Sigmoid colon (tissue), 7 donors: Measurements from ENCODE around the gene FGR. TPM values are rescaled to one million over a fixed set of nuclear protein-coding genes. Genes with fewer than 3 reads are reported as not detected.

Experiments
- DNase-seq: peaks from one replicate; pipeline ENCODE4 v3.0.0-alpha.2; 2019
- H3K27ac ChIP-seq, 4 donors: fragments of 200-600 bp; sonication (generic); one replicate each; pipeline ENCODE4 v1.5.1; 2016 to 2019; ENCODE audit warnings: mild to moderate bottlenecking in 1 of 4
- H3K27me3 ChIP-seq, 3 donors: fragments of 200-600 bp; sonication (generic); one replicate each; pipeline ENCODE4 v1.5.1; 2019; ENCODE audit warnings: mild to moderate bottlenecking in 1 of 3
- H3K36me3 ChIP-seq, 4 donors: fragments of 200-600 bp; sonication (generic); one replicate each; pipeline ENCODE4 v1.5.1; 2016 to 2019
- H3K4me1 ChIP-seq, 4 donors: fragments of 200-600 bp; sonication (generic); one replicate each; pipeline ENCODE4 v1.5.1; 2017 to 2019
- H3K4me3 ChIP-seq, 4 donors: fragments of 200-600 bp; sonication (generic); one replicate each; pipeline ENCODE4 v1.5.1; 2017 to 2019; ENCODE audit warnings: mild to moderate bottlenecking in 2 of 4, moderate library complexity in 1 of 4
- H3K9me3 ChIP-seq, 4 donors: fragments of 200-600 bp in 3 of 4; sonication (generic) in 3 of 4; one replicate each; pipeline versions ENCODE4 v1.5.1 to v1.6.1; 2013 to 2019
- CTCF ChIP-seq, 4 experiments: fragments of 450-650 bp in 3 of 4; fragments of 200-600 bp in 1 of 4; IDR thresholded peaks; one replicate each; pipeline ENCODE4 v1.5.1; 2016 to 2019; ENCODE audit warnings: antibody characterized with exemption in 4 of 4, mild to moderate bottlenecking in 3 of 4, moderate library complexity in 2 of 4
- EP300 ChIP-seq, 4 donors: sonication (generic); formaldehyde crosslinking; IDR thresholded peaks; one replicate each; pipeline ENCODE4 v1.6.1; 2017; ENCODE audit warnings: antibody characterized with exemption in 4 of 4
- POLR2A ChIP-seq, 2 donors: fragments of 450-650 bp; IDR thresholded peaks; one replicate each; pipeline ENCODE4 v1.6.1; 2016; ENCODE audit warnings: antibody characterized with exemption in 2 of 2, mild to moderate bottlenecking in 2 of 2, moderate library complexity in 2 of 2
- POLR2AphosphoS5 ChIP-seq, 4 donors: sonication (generic); formaldehyde crosslinking; IDR thresholded peaks; one replicate each; pipeline ENCODE4 v1.6.1; 2017; ENCODE audit warnings: antibody characterized with exemption in 4 of 4
- WGBS, 2 donors: extraction: QIAGEN DNeasy Blood & Tissue Kit; methylation state at CpG; one replicate each; pipeline ENCODE4 v1.1.7; 2013; 5-methylcytosine and 5-hydroxymethylcytosine counted together
- intact Hi-C: fragments of 100-400 bp; cut with DNase I; formaldehyde crosslinking; loops from one replicate; pipeline ENCODE4 v1.15.1; 2023
- polyA plus RNA-seq, 3 donors: library from polyadenylated mRNA; stranded (reverse); fragments of 200-250 nt; gene quantifications; one replicate each; pipeline ENCODE4 v1.2.3, GENCODE V29; 2013
- total RNA-seq, 4 donors: library from RNA; depleted of rRNA; stranded (reverse); fragments of >200 nt; gene quantifications; one replicate each; pipeline ENCODE4 v1.1.0, GENCODE V29; 2016
- donor health status: healthy with polysubstance abuse.
- donor health status: Bipolar disorder and iron deficiency.
- donor health status: healthy.

FGR gene
- total and polyA plus RNA-seq, 7 donors = 3.0 to 14.4 (median 6.9) TPM

GRCh38 chr1:27568300-27569087, 66.5 kb downstream of the FGR start:
- intact Hi-C loops = no loop called here
- no peaks in the 10 kb centered on the region for H3K27me3 ChIP-seq
- peak overlapping the region; percentile 10 to 44 (median 39) for H3K4me3 ChIP-seq

GRCh38 chr1:27567971-27568299, 67.0 kb downstream of the FGR start:
- TF ChIP-seq POLR2AphosphoS5 (IDR thresholded peaks at IDR 0.05) (no peak), POLR2A (IDR thresholded peaks at IDR 0.05) (no peak)
- Histone ChIP-seq H3K36me3 (no peaks in the 10 kb centered on the region), H3K27ac (peak overlapping the region; percentile 96 to 98 (median 97)), H3K4me3 (peak overlapping the region in 3 of 4 donors; percentile 8 to 44 (median 41)), H3K4me1 (peaks cover 0 to 100% (median 98%) of the 10 kb centered on the region in 4 donors), H3K27me3 (no peaks in the 10 kb centered on the region), H3K9me3 (no peaks in the 10 kb centered on the region)
- 46 to 74% methylated on average over 8 of the region's 8 CpGs for WGBS, 2 donors
- DNase-seq = no peak
- intact Hi-C loops = loop anchor here (2.0 kb wide), 1 partner anchor 33 kb away; no protein-coding TSS in a partner anchor

More at GRCh38 chr1:27568300-27569087, 66.5 kb downstream of the FGR start:
- H3K27ac ChIP-seq = peak overlapping the region; percentile 96 to 98 (median 97)
- H3K9me3 ChIP-seq = no peaks in the 10 kb centered on the region
- DNase-seq = peak; percentile 98
- TF ChIP-seq CTCF (IDR thresholded peaks at IDR 0.05) (peak in 2 of 4 experiments; percentile 31 to 73), POLR2A (IDR thresholded peaks at IDR 0.05) (peak; percentile 44 to 76), EP300 (IDR thresholded peaks at IDR 0.05) (peak in 1 of 4 donors; percentile 56), POLR2AphosphoS5 (IDR thresholded peaks at IDR 0.05) (peak; percentile 74 to 97 (median 77))
- 1 to 4% methylated on average over 65 of the region's 65 CpGs for WGBS, 2 donors
- no peaks in the 10 kb centered on the region for H3K36me3 ChIP-seq
- peaks cover 0 to 100% (median 98%) of the 10 kb centered on the region in 4 donors for H3K4me1 ChIP-seq

DNA sequence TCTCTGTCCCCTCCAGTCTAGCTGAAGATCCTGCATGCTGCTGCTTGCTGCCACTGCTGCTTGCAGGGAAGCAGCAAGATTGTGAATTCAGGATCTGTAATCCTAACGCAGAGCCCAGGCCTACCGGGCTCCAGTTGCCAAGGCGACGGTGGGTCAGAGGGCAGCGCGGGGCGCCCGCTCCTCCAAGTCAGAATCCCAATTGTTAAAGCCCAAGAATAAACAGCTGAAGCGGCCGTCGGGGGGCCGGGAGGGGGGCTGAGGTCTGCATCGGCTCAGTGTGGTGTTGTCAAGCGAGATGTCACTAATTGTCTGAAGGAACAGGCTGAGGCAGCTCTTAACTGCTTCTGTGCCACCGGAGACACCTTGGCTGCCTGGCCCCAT, 67.8 kb downstream of the FGR start:
- intact Hi-C loops = loop anchor here (2.0 kb wide), 1 partner anchor 34 kb away; no protein-coding TSS in a partner anchor
- Histone ChIP-seq H3K27me3 (no peaks in the 10 kb centered on the region), H3K27ac (peak overlapping the region; percentile 96 to 98 (median 97)), H3K4me3 (no peak overlapping the region), H3K9me3 (no peaks in the 10 kb centered on the region), H3K4me1 (peaks cover 0 to 100% (median 98%) of the 10 kb centered on the region in 4 donors), H3K36me3 (no peaks in the 10 kb centered on the region)
- no peak for TF ChIP-seq CTCF (IDR thresholded peaks at IDR 0.05)
- TF ChIP-seq EP300 (IDR thresholded peaks at IDR 0.05) = no peak
- no peak for TF ChIP-seq POLR2AphosphoS5 (IDR thresholded peaks at IDR 0.05)
- TF ChIP-seq POLR2A (IDR thresholded peaks at IDR 0.05) = no peak
- no peak for DNase-seq
- WGBS, 2 donors = 77 to 82% methylated on average over 15 of the region's 15 CpGs

DNA sequence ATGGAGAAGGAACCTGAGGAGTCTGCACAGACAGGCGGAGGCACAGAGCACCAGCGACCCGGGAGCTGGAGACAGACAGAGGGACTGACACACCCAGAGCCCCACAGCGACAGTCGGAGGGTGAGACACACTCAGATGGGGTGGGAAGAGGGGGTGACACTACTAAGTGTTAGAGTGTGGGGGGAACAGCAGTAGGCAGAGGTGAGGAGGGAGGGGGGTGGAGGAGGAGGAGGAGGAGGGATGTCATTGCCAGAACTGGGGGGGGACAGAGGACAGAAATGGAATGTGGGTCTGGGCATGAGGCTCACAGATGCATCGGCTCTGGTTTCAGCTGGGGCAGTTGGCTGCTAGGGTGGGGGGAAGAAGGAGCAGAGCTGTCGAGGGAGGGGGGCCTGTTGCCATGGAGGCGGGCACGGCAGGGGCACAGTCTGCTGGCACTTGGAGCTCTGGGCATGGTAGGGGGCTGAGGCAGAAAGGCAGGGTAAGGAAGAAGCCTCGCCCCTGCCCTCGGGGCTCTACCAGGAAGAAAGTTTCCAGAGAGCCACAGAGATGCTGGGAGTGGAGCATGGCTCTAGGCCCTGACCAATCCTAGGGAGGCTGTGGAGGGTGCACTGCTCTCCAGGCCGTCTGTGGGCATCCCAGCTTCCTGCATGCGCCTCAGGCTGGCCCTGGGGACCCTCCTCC, 68.4 kb downstream of the FGR start:
- 70 to 74% methylated on average over 13 of the region's 13 CpGs for WGBS, 2 donors
- intact Hi-C loops = loop anchor here (2.0 kb wide), 1 partner anchor 34 kb away; no protein-coding TSS in a partner anchor

More for the DNA sequence above, 68.4 kb downstream of the FGR start:
- Histone ChIP-seq H3K4me3 (no peak overlapping the region), H3K4me1 (peaks cover 0 to 100% (median 98%) of the 10 kb centered on the region in 4 donors), H3K9me3 (no peaks in the 10 kb centered on the region), H3K27ac (peak overlapping the region; percentile 96 to 98 (median 97)), H3K36me3 (no peaks in the 10 kb centered on the region), H3K27me3 (no peaks in the 10 kb centered on the region)
- TF ChIP-seq POLR2A (IDR thresholded peaks at IDR 0.05) (no peak), CTCF (IDR thresholded peaks at IDR 0.05) (no peak), EP300 (IDR thresholded peaks at IDR 0.05) (no peak), POLR2AphosphoS5 (IDR thresholded peaks at IDR 0.05) (no peak)
- DNase-seq = peak; percentile 71
